Daoy (cell line): ENCODE measurements around the gene TRAF5. TPM values are rescaled to one million over a fixed set of nuclear protein-coding genes. Genes with fewer than 3 reads are reported as not detected.

Experiments
- DNase-seq: peaks from one replicate; pipeline ENCODE4 v3.0.0-alpha.2; 2015; ENCODE audit warnings: low read depth
- total RNA-seq: library from RNA; depleted of rRNA; stranded (reverse); fragments of >200 nt; shearing (Covaris generic); gene quantifications from 2 replicates; pipeline ENCODE4 v1.2.3, GENCODE V29; 2014; rRNA removed

The TRAF5 gene
- total RNA-seq, 1 experiment from 2014 or later, result 6.5 TPM

DNA sequence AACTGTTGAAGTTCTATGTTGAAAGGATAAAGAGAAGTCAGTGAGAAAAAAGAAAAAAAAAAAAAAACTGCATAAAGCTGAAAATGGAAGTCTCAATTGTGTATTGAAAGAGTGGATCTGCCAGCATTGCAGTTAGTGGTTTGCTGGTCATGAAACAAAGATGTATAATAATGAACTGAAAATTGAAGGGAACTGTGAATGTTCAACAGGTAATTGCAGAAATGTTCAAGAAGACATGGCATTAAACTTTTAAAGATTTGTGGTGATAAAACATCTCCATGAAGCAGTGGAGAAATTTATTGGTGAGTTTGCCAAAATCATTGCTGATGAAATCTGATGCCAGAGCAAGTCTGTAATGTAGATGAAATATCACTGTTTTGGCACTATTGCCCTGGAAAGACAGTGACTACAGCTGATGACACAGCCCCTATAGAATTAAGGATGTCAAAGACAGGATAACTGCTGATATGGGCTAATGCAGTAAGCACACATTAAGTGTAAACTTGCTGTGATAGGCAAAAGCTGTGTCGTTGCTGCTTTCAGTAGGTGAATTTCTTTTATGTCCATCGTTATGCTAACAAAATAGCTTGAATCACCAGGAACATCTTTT, 94.3 kb downstream of the TRAF5 start:
- DNase-seq, result no peak

DNA sequence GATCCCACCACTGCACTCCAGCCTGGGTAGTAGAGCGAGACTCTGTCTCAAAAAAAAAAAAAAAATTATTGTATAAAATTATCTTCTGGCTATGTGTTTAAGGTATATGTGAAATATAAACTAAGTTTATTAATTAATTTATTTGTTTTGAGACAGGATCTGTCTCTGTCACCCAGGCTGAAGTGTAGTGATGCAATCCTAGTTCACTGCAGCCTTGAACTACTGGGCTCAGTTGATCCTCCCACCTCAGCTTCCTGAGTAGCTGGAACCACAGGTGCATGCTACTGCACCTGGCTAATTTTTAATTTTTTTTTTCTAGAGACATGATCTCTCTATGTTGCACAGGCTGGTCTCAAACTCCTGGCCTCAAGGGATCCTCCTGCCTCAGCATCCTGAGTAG, 97.4 kb downstream of the TRAF5 start:
- DNase-seq, result no peak

Other genes with a start within 250 kb of the TRAF5 start
- 2.9 and 3.0 TPM in 2 replicates for gene KCNH1, start 192.7 kb upstream of the TRAF5 start, total RNA-seq
- 8.1 and 24.0 TPM in 2 replicates for gene RCOR3, start 67.5 kb upstream of the TRAF5 start, total RNA-seq
- not detected in 2 replicates for gene RD3, start 165.3 kb downstream of the TRAF5 start, total RNA-seq